ENCODE results near the gene PDYN.

The PDYN gene

GRCh38 chr20:2023151-2023550 lies 29.3 kb upstream of the PDYN start:
- TF ChIP-seq CTCF (IDR thresholded peaks at IDR 0.05; ENCODE audit: low read depth, low read length) = no peak
- DNase-seq (ENCODE audit: extremely low read depth, low read depth) = no peak

- DNase-seq (ENCODE audit: extremely low read depth, low read depth) = no peak
- TF ChIP-seq CTCF (IDR thresholded peaks at IDR 0.05; ENCODE audit: low read depth, low read length) = no peak
Measured at GRCh38 chr20:2022163-2022562, 28.3 kb upstream of the PDYN start.

GRCh38 chr20:2010533-2010932 lies 16.7 kb upstream of the PDYN start:
- DNase-seq (ENCODE audit: extremely low read depth, low read depth) = no peak
- no peak for TF ChIP-seq CTCF (IDR thresholded peaks at IDR 0.05; ENCODE audit: low read depth, low read length)

- peak; percentile 77 for TF ChIP-seq CTCF (IDR thresholded peaks at IDR 0.05; ENCODE audit: low read depth, low read length)
- no peak for DNase-seq (ENCODE audit: extremely low read depth, low read depth)
Measured at GRCh38 chr20:2006452-2007361, 12.8 kb upstream of the PDYN start.

GRCh38 chr20:2005831-2006426 lies 12.1 kb upstream of the PDYN start:
- TF ChIP-seq CTCF (IDR thresholded peaks at IDR 0.05; ENCODE audit: low read depth, low read length) = no peak; the same call in 1 of the 2 replicates
- DNase-seq (ENCODE audit: extremely low read depth, low read depth) = peak; percentile 7

- no peak for TF ChIP-seq CTCF (IDR thresholded peaks at IDR 0.05; ENCODE audit: low read depth, low read length)
- DNase-seq (ENCODE audit: extremely low read depth, low read depth) = no peak
Measured at GRCh38 chr20:2005359-2005758, 11.5 kb upstream of the PDYN start.

- DNase-seq (ENCODE audit: extremely low read depth, low read depth) = no peak
- no peak for TF ChIP-seq CTCF (IDR thresholded peaks at IDR 0.05; ENCODE audit: low read depth, low read length)
Measured at GRCh38 chr20:2004171-2004570, 10.3 kb upstream of the PDYN start.

Measured in AG09319 (cell line).